ENCODE results near the gene PNMA6E.
A peak's percentile ranks its signal among the peaks of the same experiment; 100 is the strongest.

Gene PNMA6E

DNA sequence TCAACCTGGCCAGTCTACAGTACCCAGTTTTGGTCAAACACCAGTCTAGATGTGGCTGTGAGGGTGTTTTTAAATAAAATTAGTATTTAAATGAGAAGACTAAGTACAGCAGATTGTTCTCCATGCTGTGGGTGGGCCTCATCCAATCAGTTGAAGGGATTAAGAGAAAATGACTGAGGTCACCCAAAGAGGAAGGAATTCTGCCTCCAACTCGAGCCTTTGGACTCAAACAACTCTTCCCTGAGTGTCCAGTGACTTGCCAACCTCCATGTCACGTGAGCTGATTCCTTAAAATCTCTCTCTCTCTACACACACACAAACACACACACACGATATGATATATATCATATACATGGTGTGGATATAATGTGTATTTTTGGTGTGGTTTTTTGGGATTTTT lies 34.7 kb upstream of the PNMA6E start:
- DNase-seq (ENCODE audit: low read depth in 2 of 2) = no peak

DNA sequence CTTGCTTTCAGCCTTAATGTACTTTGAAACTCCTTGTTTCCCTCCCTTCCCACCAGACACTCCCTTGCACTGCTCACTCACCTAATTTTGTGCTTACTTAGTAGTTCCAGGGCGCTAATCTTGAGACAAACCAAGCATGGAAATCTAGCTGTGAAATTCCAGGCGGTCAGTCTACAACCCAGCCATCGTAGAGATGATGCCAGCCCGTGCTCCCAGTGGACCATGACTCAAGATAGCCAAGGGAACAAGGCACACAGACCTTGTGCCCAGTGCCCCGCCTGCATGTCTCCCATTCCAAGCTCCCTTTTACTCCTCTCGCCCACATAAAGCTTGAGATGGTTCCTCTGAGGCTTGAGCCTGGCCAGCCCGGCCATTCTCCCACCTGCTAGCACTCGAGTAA lies 33.7 kb upstream of the PNMA6E start:
- no peak for DNase-seq (ENCODE audit: low read depth in 2 of 2)

DNA sequence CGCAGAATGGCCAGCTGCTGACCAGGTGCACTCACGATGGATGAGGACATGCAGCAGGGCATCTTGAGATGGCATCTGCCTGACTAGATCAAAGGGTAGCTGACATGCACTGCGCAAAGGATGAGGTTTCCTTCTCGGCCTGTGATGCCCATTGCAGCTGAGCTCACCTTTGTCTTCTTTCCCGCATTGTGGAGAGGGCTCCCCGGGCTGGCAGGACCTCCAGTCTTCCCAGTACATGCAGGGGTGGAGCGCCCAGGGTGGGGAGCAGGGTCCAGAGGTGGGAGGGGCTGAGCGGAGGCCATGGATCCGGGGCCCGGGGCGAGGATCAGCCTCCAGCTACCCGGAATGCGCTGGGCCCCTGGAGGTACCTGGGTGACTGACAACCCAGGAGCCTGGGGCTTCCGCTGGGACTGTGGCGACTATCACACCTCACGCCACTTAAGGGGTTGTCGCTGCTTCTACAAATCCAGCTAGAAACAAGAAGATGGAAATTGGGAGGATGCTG lies 32.7 kb upstream of the PNMA6E start:
- no peak for DNase-seq (ENCODE audit: low read depth in 2 of 2)

- DNase-seq (ENCODE audit: low read depth in 2 of 2) = no peak
Measured at GRCh38 chrX:153433161-153433680, 32.1 kb upstream of the PNMA6E start.

DNA sequence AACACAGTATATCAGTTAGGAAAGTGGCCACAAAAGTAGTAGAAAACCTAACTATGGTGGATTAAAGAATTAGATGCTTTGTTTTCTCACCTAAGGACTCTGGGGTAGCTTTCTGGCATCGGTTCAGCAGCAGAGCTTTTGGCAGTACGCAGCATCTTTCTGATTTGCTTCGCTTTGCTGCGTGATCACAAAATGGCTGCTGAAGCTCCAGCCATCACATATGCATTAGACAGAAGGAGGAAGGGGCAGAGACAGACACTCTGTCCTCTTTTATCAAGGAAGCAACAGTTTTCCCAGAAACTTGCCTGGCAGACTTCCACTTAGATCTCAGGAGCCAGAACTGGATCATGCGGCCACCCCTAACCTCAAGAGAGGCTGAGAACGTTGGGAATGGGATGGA lies 29.6 kb upstream of the PNMA6E start:
- no peak for DNase-seq (ENCODE audit: low read depth in 2 of 2)

DNA sequence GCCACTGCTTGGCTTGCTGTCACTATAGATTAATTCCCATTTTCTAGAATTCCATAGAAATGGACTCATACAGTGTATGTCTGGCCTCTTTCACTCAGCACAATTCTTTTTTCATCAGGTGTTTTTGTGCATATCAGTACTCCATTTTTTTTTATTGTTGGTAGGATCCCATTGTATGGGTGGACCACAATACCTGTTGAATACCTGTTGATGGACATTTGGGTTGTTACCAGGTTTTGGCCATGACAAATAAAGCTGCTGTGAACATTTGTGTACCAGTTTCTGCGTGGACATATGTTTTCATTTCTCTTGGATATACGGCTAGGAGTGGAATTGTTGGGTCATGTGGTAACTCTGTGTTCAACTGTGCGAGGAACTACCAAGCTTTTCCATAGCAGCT lies 25.1 kb upstream of the PNMA6E start:
- no peak for DNase-seq (ENCODE audit: low read depth in 2 of 2)

- DNase-seq (ENCODE audit: low read depth in 2 of 2) = no peak
Measured at GRCh38 chrX:153423652-153424051, 22.5 kb upstream of the PNMA6E start.

- no peak for DNase-seq (ENCODE audit: low read depth in 2 of 2)
Measured at GRCh38 chrX:153421856-153422255, 20.7 kb upstream of the PNMA6E start.

DNA sequence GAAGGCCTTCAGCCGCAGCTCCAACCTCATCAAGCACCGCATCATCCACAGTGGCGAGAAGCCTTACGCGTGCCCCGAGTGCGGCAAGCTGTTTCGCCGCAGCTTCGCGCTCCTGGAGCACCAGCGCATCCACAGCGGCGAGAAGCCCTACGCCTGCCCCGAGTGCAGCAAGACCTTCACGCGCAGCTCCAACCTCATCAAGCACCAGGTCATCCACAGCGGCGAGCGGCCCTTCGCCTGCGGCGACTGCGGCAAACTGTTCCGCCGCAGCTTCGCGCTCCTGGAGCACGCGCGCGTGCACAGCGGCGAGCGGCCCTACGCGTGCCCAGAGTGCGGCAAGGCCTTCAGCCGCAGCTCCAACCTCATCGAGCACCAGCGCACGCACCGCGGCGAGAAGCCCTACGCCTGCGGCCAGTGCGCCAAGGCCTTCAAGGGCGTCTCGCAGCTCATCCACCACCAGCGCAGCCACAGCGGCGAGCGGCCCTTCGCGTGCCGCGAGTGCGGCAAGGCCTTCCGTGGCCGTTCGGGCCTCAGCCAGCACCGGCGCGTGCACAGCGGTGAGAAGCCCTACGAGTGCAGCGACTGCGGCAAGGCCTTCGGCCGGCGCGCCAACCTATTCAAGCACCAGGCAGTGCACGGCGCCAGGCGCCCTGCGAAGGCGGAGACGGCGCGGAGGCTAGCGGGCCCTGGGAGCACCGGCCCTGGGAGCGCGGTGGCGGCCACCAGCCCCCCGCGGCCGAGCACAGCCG lies 19.9 kb upstream of the PNMA6E start:
- DNase-seq (ENCODE audit: low read depth in 2 of 2) = no peak

DNA sequence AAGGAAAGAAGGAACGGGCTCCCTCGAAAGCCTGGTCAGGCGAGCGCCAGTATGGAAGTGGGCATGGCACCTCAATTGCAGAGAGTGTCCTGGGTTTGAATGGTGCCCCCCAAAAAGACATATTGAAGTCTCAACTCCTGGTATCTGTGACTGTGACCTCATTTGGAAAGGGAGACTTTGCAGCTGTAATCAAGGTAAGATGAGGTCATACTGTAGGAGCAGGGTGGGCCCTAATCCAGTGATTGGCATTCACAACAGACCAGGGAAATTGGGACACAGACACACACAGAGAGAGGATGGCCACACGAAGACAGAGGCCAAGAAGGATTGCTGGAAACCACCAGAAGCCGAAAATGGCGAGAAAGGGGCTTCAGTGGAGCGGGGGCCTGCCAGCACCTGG lies 16.5 kb upstream of the PNMA6E start:
- DNase-seq (ENCODE audit: low read depth in 2 of 2) = no peak

DNA sequence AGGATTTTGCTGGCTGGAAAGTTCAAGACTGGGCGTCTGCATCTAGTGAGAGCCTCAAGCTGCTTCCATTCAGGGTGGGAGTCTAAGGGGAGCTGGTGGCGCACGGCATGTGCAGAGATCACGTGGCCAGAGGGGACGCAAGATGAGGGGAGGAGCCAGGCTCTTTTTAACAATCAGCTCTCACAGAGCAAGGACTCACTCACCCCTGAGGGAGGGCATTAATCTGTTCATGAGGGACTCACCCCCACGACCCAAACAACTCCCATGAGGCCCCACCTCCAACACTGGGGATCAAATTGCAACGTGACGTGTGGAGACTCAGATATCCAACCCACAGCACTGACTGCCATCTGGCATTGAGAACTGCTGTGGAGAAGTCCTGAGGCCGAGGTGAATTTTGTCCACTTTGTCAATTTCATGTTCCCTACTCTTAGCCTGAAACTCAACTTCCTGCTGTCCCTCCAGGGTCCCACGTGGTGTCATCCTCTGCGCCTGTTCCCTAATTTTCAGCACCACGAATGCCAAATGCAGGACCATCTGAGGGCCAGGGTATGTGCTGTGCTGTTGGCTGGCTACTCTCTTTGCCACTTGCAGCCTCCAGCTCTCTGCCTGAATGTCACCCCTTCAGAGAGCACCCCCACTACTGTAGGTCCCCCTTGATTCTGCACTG lies 15.8 kb upstream of the PNMA6E start:
- no peak for DNase-seq (ENCODE audit: low read depth in 2 of 2)

GRCh38 chrX:153414856-153415510 lies 13.8 kb upstream of the PNMA6E start:
- no peak for DNase-seq (ENCODE audit: low read depth in 2 of 2)

DNA sequence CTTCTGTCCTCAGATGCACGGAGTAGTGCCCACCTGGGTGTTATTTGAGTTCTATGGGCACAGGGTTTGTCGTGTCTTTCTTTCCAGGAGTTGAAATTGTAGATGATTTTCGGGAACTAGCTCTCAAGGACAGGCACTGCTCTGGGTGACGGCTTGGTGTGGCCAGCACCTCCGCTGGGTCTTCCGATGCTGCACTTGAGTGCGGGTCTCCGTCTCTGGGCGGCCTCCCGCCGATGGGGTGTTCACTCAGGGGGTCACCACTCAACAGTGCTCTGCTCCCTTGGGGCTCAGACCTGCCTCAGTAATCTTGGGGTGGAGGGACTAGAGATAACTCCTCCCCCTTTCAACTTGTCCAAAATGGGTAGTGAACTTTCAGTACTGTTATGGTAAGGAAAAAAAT lies 12.6 kb upstream of the PNMA6E start:
- no peak for DNase-seq (ENCODE audit: low read depth in 2 of 2)

- no peak for DNase-seq (ENCODE audit: low read depth in 2 of 2)
Measured at GRCh38 chrX:153412746-153413720, 11.9 kb upstream of the PNMA6E start.

DNA sequence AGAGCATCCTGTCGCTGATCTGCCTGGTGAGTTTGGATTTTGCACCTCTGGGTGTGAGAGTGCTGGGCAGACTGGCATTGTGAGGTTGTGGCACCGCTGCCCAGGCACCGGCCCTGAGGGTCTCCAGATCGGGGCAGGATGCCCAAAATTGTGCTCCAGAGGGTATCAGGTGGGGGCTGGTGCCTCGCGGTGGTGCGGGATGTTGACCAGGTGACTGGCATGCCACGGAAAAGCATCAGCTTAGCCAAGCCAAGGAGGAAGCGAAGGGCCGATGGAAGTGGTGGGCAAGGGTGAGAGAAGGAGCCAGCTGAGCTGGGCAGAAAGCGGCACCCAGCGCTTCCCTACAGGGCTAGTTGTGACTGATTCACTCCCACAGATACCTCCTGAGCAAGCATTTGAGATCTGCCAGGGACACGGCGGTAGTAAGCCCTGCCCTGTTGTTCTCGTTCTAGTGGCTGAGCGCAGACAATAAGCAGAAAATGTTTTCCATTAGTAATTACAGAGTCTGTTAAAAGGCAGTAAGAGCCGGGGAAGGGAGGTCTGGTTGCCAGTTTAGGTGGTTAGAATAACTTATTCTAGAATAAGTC lies 10.9 kb upstream of the PNMA6E start:
- no peak for DNase-seq (ENCODE audit: low read depth in 2 of 2)

GRCh38 chrX:153411255-153411987 lies 10.3 kb upstream of the PNMA6E start, which contains the start of gene ZFP92:
Gene ZFP92, plus strand, starts transcription at chrX:153411472. Its CDS starts 6,851 bp downstream, at chrX:153418323.
- DNase-seq (ENCODE audit: low read depth in 2 of 2) = peak; percentile 16 to 23

- DNase-seq (ENCODE audit: low read depth in 2 of 2) = no peak
Measured at GRCh38 chrX:153410888-153411254, 9.7 kb upstream of the PNMA6E start.

DNA sequence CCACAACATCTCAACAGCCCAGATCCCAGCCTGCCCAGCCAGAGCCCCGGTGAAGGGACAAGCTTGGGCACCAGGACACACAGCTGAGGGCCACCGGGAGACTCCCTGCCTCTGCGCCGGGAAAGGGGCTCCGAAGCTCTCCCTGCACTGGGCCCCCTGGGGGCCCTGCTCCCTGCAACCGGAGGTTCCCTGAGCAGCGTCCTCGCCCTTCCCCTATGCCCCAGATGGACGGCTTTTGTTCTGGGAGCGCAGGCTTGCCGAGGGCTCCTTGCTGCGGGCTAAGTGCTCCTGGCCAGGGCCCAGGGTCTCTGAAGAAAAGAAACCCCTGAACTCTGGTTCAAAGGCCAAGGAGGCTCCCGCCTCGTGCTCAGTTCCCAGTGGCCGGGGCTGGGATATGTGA lies 9.2 kb upstream of the PNMA6E start:
- no peak for DNase-seq (ENCODE audit: low read depth in 2 of 2)

- no peak for DNase-seq (ENCODE audit: low read depth in 2 of 2)
Measured at GRCh38 chrX:153409414-153410101, 8.4 kb upstream of the PNMA6E start.
